Measurements from ENCODE around the gene LRIF1.

- TF ChIP-seq POLR2A (IDR thresholded peaks at IDR 0.05) (no peak), CTCF (IDR thresholded peaks at IDR 0.05) (no peak)
Observed at GRCh38 chr1:110956586-110956985, 7.1 kb downstream of the LRIF1 start.
